Activated T-helper 9 cell treated with anti-CD3 and anti-CD28 coated beads, Interleukin-2, amount 50 U/mL, for 16 hours (primary cell): ENCODE results near the gene SIGLEC5.
A peak's percentile ranks its signal among the peaks of the same experiment; 100 is the strongest.

Experiments used
- DNase-seq: peaks from one replicate; pipeline ENCODE4 v3.0.0-alpha.2; 2020; ENCODE audit warnings: low read depth

The SIGLEC5 gene

GRCh38 chr19:51628153-51628939, 1.9 kb downstream of the SIGLEC5 start:
- DNase-seq, result no peak

GRCh38 chr19:51627491-51628138, 2.6 kb downstream of the SIGLEC5 start:
- DNase-seq, result no peak

GRCh38 chr19:51626675-51627074, 3.5 kb downstream of the SIGLEC5 start:
- no peak for DNase-seq

- DNase-seq, result no peak
These were observed 9.0 kb downstream of the SIGLEC5 start for GRCh38 chr19:51621178-51621577.

GRCh38 chr19:51615991-51616390, 14.2 kb downstream of the SIGLEC5 start:
- DNase-seq, result no peak

- DNase-seq, result no peak
These were observed 15.4 kb downstream of the SIGLEC5 start for GRCh38 chr19:51614789-51615188.

- DNase-seq, result no peak
These were observed 19.6 kb downstream of the SIGLEC5 start for GRCh38 chr19:51610576-51610975.

- DNase-seq, result peak; percentile 23
These were observed 22.2 kb downstream of the SIGLEC5 start for GRCh38 chr19:51607920-51608562.

GRCh38 chr19:51607077-51607476, 23.1 kb downstream of the SIGLEC5 start:
- no peak for DNase-seq

- DNase-seq, result no peak
These were observed 27.9 kb downstream of the SIGLEC5 start for GRCh38 chr19:51602189-51602854.

GRCh38 chr19:51600940-51601580, 29.1 kb downstream of the SIGLEC5 start:
- no peak for DNase-seq

GRCh38 chr19:51599084-51599483, 31.1 kb downstream of the SIGLEC5 start:
- no peak for DNase-seq

GRCh38 chr19:51598159-51598915, 31.9 kb downstream of the SIGLEC5 start:
- no peak for DNase-seq

GRCh38 chr19:51595190-51596175, 34.7 kb downstream of the SIGLEC5 start:
- DNase-seq, result no peak

- no peak for DNase-seq
These were observed 35.5 kb downstream of the SIGLEC5 start for GRCh38 chr19:51594774-51595109.

- DNase-seq, result peak; percentile 94
These were observed 36.0 kb downstream of the SIGLEC5 start for GRCh38 chr19:51593969-51594773.

GRCh38 chr19:51593138-51593890, 36.9 kb downstream of the SIGLEC5 start:
- no peak for DNase-seq

- no peak for DNase-seq
These were observed 37.7 kb downstream of the SIGLEC5 start for GRCh38 chr19:51592521-51592920.

- DNase-seq, result no peak
These were observed 39.8 kb downstream of the SIGLEC5 start for GRCh38 chr19:51590441-51590840.
